CD1c-positive myeloid dendritic cell (primary cell): ENCODE measurements around the gene LRG1.
"Not testable (repeated sequence)": the region's sequence is repeated elsewhere in the genome, so short reads cannot be mapped to it uniquely, and the experiment has no call there.

Source experiments
- DNase-seq: peaks from one replicate; pipeline ENCODE4 v3.0.0-alpha.2; 2016; ENCODE audit errors: extremely low spot score

Gene LRG1

DNA sequence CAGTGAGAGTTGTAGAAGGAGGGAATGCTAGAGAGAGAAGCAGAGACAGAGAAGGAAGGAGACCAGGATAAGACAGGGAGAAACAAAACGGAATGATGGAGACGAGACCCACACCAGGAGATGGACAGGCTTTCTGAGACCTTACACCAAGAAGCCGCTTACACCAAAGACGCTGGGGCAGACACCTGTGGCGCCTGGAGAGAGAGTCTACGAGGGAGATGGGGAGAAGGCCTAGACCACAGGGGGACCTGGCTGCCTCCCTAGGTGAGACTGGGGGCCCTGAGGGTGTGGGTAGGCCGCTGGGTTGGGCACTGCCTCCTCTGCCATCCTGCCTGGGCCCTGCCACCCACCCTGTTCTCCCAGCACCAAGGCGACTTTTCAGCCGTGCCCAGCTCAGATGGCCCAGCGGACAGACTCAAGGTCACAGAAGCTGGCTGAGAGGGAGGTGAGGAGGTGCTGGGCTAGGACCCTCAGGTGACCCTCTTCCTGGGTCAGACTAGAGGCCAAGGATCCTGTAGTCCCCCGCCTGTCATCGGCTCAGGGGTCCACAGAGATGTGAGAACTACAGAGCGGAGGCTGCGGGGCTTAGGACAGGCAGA lies 9.8 kb downstream of the LRG1 start:
- DNase-seq = no peak

DNA sequence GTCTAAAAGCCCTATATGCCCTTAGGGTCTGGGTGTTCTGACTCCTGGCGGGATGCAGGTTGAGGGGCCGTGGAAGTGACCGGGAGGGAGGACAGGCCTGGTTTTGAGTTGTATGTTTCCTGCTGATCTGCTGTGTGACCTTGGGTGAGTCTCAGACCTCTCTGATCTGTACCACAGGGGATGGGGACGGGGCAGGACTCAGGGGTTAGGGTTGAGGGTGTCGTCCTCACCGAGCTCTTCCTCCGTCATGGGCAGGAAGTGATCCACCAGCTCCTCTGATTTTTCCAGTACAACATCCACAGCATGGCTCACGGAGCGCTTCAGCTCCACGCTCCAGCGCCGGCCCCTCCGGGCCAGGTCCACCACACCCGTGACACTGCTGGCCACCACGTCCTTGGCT lies 11.0 kb downstream of the LRG1 start:
- no peak for DNase-seq

DNA sequence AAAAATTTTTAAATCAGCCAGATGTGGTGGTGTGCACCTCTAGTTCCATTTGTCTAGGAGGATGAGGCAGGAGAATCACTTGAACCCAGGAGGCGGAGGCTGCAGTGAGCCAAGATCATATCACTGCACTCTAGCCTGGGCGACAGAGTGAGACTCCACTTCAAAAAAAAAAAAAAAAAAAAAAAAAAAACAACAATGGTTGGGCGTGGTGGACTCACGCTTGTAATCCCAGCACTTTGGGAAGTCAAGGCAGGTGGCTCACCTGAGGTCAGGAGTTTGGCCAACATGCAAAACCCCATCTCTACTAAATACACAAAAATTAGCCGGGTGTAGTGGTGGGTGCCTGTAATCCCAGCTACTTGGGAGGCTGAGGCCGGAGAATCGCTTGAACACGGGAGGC lies 12.5 kb downstream of the LRG1 start:
- DNase-seq = not testable (repeated sequence)

DNA sequence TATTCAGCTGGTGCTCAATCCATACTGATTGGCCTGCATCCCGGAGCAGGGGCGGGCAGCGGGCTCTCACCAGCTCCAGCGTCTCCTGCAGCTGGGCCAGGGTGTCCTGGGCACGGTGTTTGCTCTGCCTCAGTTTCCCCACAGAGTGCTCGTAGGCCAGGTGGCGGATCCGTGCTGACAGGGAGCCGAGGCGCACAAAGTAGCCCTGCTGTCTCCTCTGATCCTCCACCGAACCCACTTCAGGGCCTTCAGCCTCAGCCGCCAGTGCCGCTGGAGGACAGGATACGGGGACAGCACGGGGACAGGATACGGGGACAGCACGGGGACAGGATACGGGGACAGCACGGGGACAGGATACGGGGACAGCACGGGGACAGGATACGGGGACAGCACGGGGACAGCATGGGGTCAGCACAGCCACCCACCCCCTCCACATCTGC lies 14.3 kb downstream of the LRG1 start:
- no peak for DNase-seq

DNA sequence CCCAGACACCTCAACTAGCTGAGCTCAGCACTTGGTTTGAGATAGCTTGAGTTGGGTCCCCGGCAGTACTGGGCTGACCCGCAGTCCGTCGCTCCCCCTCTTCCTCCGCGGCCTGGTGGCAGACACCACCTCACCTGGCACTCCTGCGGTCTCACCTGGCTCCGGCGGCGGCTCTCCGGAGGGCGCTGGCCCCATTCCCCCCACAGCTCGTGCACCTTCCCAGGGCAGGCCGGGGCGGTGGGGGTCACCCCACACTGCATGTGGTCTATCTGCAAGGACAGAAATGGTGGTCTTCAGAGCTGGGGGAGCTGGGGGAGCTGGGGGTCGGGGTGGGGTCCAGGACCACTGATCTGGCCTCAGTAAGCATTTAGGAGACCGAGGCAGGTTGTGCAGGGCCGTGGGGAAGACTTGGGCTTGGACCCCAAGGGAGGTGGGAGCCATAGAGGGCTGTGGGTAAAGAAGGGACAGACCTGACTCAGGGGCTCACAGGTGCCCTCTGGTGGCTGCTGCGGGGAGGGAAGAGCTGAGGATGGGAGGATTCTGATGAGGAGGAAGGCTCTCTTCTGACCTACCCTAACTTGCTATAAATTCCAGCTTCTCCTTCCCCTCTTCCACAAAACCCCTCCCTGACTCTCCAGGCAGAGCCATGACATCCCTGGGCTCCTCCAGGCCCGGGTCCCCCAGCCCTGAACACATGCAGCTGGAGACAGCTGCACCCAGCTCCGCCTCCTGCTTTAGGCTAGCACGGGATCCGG lies 14.9 kb downstream of the LRG1 start:
- DNase-seq = peak; percentile 68

DNA sequence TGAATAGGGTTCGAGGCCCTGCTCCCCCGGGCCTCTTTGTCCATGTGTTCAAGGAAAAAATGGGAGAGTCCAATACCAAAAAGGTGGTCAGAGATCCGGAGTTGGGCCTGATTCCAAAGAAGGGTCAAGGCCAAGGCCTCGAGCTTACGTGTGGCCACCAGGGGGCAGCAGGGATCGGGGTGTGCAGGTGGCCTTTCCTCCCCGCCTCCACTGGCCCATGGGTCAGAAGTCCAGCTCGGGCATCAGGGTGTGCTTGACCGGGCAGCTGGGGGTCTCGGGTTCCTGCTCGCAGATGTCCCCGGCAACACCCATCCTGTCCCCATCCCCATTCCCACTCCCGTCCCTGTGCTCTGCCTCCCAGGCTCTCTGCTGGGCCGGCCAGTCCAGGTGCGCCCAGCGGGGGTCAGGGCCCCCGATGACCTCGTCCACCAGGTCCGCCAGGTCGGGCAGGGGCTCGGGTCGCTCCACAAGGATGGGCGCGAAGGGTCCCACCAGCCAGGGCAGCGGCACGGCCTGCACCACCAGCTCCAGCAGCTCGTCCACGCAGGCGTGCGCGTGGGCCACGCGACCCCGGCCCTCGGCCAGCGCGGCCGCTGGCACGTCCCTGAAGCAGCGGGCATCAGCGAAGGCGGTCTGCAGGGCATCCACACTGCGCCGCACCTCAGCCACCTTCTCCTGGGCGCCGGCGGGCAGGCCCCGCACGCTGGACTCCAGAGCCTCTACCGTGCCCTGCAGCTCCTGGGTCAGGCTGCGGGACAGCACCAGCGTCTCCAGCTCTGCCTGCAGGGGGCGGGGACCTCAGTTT lies 16.3 kb downstream of the LRG1 start:
- DNase-seq = peak; percentile 51

DNA sequence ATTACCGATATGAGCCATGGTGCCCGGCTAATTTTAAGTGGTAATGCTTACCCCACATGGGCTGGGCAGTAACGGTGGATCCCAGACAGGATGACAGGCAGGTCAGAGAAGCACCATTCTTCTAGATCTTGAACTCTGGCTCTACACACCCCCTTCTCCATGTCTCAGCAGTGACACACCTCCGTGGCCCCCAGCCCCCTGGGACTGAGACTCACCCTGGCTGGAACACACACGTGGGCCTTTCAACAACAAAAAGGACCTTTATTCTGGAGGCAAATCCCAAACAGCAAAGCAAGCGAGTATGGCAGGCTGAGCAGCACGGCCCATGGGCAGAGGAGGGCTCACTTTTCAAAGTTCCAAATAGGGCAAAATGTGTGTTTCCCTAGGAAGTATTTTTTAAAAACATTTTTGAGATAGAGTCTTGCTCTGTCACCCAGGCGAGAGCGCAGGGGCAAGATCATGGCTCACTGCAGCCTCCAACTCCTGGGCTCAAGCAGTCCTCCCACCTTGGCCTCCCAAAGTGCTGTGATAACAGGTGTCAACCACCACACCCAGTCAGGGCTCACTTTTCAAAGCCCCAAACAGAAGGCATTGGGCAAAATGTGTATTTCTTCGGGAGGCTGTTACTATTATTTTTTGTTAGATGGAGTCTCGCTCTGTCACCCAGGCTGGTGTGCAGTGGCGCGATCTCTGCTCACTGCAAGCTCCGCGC lies 17.4 kb downstream of the LRG1 start:
- DNase-seq = no peak

DNA sequence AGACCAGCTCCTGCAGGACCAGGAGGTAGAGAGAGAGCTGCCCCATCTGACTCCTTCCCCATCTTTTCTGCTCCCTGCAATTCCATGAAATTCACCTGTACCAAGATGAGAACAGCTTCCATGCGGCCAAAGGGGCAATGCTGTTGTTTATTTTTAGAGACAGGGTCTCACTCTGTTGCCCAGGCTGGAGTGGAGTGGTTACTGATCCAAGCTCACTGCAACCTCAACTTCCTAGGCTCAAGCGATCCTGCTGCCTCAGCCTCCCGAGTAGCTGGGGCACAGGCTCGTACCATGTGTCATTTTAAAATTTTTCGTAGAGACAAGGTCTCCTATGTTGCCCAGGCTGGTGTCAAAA lies 18.0 kb downstream of the LRG1 start:
- no peak for DNase-seq

DNA sequence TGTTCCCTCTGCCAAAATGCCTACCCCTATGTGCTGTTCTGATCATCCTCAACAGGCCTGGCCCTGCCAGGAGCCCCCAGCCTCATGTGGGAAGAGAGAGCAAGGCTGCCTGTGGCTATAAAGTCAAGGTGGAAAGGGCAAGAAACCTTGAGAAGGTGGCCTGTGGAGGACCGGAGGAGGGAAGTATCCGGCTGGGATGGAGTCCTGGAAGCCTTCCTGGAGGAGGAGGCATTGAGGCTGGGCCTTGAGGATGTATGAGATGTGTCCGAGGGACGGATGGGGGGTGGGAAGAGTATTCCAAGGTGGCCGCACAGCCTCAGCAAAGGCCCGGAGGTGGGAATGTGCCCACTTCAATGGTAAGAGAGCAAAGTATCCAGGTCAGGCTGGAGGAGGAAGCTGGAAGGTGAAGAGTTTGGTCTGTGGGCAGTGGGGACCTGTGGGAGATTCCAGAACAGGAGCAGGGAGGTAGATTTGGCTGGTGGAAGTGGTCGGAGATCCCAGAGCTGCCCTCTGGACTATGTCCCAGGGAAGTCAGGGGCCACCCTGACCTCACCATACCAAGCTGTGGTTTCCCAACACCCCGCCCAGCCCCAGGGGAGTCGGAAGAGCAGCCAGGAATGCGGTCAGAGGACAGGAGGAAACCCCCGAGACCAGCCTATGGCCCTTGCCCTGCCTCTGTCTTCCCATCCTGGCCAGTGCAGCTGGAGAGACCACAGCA lies 18.5 kb downstream of the LRG1 start:
- no peak for DNase-seq

DNA sequence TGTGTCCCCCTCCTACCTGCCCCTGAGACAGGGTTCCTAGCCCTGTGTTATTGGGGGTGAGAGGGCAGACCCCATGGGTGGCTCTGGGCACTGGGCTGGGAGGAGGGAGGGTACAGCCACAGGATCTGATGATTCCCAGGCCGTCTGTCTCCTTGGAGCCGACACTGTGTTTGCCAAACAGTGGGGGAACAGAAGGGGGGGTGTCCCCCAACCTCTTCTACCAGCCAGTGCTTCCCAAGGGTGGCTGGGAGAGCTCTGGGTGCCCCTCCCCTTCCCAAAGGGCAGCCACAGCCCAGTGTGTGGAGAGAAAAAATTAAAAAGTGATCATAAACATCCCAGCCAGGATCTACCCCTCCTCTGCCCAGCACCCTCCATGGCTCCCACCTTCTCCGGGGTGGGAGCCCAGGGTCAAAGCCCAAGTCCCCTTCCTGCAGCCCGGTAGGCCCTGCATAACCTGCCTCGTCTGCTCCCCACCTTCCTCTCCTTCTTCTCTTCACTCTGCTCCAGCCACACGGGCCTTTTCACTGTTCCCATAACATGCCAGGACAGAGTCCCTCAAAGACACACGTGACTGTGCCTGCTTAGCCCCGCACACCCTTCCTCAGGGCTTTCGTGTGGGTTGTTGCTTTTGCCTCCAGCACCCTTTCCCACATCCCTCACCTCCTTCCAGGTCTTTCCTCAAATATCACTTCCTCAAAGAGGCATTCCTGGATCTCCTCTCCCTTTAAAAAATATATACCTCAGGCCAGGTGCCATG lies 20.1 kb downstream of the LRG1 start:
- DNase-seq = no peak

DNA sequence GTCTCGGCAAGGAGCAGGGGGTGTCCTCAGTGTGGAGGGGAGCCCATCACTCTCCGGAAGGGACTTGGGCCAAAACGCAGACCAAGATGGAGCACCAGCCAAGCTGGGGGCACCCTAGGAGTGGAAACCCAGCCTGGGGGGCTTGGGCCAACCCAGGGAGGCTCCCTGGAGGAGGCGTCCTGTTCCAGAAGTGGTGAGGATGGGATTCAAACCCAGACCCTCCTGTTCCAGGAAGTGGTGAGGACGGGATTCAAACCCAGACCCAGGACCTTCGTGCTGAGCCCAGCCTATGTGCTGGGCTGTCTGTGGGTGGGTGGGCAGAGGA lies 20.7 kb downstream of the LRG1 start:
- DNase-seq = no peak

DNA sequence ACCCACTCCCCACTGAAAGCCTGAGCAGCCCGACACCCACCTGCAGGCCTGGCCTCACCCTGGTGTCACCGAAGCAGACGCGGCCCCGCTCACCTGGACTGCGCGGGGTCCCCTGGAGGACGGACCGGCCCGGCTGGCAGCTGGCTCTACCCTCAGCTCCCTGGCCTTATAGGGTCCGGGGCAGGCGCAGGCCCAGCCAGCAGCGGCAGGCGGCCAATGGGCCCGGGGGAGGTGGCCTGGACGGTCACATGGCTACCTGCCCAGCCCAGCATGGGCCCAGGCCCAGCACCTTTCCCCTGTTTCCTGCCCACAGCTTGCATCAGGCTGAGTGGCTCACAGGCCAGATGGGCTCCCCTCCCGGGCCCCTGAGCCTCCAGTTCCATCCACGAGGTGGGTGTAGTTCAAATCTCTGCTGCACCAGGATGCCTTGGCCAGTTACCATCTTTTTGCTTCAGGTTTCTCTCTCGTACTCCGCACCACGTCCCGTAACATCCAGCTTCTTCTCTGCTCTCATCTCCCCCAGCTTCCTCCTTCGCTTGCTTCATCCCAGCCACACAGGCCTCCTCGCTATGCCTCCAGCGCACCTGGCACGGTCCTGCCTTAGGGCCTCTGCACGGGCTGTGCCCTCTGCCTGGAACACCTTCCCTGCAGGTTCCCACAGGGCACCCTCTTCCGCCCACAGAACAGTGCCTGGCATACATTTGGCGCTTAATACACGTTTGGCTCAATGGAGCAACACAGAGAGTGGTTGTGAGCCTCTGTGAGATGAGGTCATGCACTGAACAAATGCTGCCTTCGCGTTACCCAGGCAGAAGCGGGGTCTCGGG lies 21.3 kb downstream of the LRG1 start, which contains the start of gene PLIN4:
TSS of gene PLIN4 (minus strand) at position 142 of the 827 bp plus-strand sequence. CDS start 214 bp downstream, outside the sequence.
- no peak for DNase-seq

DNA sequence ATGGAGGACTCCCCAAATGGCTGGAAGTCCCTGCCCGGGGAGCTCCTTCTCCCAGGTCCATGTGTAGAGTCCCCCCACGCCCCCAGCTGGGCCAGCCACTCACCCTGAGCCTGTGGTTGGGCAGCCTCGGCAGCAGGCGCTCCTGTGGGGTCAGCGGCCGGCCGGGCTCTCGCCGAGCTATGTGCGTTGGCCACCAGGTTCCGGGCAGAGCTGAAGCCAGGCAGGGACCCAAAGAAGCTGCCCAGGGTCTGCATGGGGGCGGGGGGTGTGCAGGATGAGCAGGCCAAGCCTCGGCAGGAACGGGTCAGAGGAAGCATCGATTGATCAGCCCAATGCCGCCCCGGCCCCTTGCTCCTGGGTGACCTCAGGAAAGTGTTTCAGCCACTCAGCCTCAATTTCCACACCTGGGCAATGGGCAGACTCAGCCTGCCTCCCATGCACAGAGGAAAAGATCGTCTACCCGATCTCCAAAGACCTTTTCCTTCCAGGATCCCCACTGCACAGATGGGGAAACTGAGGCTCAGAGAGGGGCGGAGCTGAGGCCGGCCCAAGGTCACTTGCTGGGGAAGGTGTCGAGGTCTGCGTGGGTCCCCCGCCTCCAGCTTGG lies 22.3 kb downstream of the LRG1 start:
- no peak for DNase-seq

DNA sequence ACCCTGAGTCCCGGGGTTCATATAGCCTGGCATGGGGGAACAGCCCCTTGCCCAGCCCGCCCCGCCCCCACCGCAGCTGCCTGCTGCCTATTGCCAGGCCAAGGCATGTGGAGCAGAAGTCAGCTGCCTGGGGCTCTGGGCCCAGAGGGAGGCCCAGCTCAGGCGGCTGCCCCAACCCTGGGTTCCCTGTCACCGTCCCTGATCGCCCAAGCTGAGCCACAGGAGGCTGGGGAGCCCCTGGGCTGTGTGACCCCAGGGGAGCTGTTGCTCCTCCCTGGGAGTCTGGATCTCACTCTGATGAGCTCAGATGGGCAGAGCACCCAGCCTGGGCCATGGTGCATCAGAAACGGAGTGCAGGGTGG lies 22.9 kb downstream of the LRG1 start:
- DNase-seq = no peak

DNA sequence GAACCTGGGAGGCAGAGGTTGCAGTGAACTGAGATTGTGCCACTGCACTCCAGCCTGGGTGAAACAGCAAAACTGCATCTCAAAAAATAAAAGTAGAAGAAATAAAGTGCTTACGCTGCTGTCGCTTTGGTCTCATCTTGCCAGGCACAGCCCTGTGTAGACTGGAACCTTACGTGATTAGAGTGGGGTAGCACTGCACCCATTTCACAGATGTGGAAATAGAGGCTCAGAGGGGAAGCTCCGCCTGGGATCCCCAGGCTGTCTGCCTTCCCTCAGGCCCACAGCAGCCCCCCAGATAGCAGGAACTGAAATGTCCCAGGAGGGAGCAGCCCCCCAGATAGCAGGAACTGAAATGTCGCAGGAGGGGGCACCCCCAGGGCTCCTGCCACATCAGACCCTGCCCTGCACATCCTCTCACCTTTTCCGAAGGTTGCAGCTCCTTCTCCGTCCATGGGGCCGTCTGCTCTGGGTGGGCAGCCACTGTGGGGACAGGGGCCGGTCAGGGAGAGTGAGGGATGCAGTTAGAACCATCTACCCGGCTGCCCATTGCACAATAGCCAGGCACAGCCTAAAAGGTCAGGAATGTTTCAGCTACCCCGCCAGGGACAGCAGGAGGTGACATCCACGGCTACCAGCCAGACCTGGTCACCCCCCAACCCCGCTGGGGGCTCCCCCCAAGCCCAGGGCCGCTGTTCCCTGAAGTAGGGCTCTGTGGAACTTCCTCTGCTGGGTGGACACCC lies 23.5 kb downstream of the LRG1 start:
- no peak for DNase-seq

DNA sequence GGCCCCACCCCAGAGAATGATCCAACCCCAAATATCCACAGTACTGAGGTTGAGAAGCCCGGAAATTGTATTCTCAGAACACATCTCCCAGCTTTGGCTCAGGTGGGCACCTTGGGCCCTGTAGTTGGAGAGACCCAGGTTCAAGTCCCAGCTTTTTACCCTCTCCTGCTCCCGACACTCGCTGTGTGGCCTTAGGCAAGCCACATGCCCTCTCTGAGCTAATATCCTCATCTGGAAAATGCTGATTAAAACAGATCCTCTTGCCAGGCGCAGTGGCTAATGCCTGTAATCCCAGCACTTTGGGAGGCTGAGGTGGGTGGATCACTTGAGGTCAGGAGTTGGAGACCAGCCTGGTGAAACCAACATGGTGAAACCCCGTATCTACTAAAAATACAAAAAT lies 24.1 kb downstream of the LRG1 start:
- DNase-seq = no peak

DNA sequence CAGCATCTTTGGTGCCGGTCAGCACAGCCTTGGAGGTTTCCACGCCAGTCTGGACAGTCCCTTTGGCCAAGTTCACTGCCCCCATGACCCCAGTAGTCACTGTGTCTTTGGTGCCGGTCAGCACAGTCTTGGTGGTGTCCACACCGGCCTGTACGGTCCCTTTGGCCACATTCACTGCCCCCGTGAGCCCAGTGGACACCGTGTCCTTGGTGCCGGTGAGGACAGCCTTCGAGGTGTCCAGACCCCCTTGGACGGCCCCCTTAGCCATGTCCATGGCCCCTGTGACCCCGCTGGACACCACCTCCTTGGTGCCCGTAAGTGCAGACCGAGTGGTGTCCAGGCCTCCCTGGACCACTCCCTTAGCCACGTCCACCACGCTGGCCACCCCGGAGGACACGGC lies 26.6 kb downstream of the LRG1 start:
- no peak for DNase-seq

DNA sequence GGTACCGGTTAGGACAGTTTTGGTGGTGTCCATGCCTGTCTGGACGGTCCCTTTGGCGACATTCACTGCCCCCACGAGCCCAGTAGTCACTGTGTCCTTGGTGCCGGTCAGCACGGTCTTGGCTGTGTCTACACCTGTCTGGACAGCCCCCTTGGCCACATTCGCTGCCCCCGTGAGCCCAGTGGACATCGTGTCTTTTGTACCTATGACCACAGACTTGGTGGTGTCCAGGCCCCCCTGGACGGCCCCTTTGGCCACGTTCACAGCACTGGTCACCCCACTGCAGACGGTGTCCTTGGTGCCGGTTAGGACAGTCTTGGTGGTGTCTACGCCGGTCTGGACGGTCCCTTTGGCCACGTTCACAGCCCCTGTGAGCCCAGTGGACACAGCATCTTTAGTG lies 27.8 kb downstream of the LRG1 start:
- DNase-seq = no peak
